Activated naive CD4-positive, alpha-beta T cell treated with anti-CD3 and anti-CD28 coated beads, Interleukin-2, amount 50 U/mL, for 16 hours (primary cell): ENCODE data around the gene NR5A2.
"Not testable (repeated sequence)": the region's sequence is repeated elsewhere in the genome, so short reads cannot be mapped to it uniquely, and the experiment has no call there.

Experiments used
- DNase-seq: peaks from one replicate; pipeline ENCODE4 v3.0.0-alpha.2; 2020

NR5A2 gene

GRCh38 chr1:200166411-200166810, 138.9 kb downstream of the NR5A2 start:
- no peak for DNase-seq

DNA sequence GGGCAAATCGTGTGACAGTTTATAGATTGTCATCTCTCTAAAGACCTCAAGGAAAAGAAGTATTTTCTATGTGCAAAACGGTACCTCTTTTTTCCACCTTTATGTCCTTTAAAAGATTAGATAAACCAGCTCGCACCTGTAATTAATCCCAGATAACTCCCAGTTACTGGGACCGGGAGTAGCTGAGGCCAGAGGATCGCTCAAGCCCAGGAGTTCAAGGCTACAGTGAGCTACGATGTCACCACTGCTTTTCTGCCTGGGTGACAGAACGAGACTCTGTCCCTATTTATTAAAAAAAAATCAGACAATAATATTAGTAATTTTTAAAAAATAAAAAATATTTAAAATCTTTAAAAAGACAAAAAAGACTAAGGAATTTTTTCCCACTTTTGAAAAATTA, 141.4 kb downstream of the NR5A2 start:
- DNase-seq: no peak

GRCh38 chr1:200172311-200172710, 144.8 kb downstream of the NR5A2 start:
- DNase-seq: no peak

- DNase-seq: no peak
Observed at GRCh38 chr1:200173097-200173618, 145.6 kb downstream of the NR5A2 start.

DNA sequence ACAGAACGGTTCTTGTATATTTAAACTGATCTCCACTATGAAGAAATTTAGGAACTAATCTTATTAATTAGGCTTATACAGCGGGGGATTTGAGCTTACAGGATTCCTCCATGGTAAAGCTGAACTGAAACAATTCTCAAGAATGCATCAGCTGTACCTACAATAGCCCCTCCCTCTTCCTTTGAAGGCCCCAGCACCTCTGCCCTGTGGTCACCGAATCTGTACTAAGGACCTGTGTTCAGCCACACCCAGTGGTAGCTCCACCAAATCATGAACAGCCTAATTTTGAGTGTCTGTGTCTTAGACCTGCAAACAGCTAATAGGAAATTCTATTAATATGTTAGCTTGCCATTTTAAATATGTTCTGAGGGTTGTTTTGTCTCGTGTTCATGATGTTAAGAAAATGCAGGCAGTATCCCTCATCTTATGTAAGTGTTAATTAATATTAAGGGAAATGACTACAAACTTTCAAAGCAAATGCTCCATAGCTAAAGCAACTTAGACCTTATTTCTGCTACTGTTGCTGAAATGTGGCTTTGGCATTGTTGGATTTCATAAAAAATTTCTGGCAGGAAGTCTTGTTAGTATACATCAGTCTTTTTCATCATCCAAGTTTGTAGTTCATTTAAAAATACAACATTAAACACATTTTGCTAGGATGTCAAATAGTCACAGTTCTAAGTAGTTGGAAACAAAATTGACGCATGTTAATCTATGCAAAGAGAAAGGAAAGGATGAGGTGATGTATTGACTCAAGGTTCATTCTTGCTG, 147.2 kb downstream of the NR5A2 start:
- DNase-seq: no peak

GRCh38 chr1:200176181-200176580, 148.7 kb downstream of the NR5A2 start:
- DNase-seq: no peak

DNA sequence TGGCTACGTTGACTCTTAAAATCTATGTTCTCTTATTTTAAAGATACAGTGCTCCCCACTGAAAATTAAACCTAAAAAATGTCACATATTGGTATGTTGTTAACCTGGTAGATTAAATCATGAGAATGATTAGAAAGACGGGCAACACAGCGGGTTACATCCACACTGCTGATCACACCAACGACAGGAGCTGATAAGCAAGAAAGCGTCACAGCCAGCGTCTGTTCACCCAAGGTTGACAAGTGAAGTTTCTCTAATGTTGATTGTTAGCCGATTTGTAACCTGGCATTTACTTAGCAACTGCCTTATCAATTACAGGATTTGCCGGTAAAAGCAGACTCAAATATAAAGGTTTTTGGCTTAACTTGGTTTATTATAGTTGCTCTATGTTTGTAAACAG, 149.3 kb downstream of the NR5A2 start:
- DNase-seq: no peak

GRCh38 chr1:200178340-200178739, 150.8 kb downstream of the NR5A2 start:
- no peak for DNase-seq

DNA sequence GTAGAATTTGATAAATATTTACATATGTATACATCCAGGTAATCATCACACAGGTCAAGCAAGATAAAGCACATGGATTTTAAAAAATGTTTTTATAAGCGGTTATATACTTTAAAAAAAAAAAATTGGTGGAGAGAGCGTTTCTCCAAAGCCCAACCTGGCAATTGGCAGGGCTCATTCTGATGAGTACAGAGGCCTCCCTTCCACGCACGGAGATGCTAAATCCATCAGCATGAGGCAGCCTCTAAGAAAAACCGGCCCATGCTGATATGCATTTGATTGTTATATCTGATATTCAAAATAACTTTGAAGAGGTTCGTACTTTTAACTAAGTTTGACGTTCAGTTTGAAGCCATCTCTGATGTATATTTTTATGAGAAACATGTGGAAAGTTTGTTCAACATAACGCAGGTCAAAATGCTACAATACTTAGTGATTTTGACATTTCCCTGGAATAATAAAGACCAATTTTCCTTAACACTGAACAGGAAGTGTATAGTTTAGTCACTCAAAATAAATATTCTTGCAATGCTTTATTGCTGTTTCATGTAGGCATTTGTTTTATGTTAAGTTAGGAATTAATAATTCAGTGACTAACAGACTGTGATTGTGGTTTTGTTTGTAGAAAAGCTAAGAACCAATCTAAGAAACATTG, 151.7 kb downstream of the NR5A2 start:
- DNase-seq: no peak

- DNase-seq: no peak
Observed at GRCh38 chr1:200179781-200180160, 152.3 kb downstream of the NR5A2 start.

DNA sequence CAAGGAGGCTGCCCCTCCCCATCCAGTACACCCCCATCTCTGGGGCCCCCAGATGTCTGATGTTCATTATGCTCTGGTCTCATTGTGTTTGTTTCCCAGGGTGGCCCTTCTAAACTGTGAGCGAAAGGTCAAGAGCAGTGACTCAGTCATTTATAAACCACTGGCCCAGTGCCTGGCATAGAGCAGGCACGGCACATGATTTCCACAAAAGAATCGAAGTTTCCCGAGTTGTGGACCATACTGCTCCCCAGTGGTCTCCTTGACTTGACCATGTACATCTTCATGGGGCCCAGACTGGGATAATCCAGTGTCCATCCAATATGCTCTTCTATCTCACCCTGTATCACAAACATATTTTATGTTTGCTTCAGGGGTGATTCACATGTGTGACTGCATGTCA, 153.3 kb downstream of the NR5A2 start:
- DNase-seq: no peak

DNA sequence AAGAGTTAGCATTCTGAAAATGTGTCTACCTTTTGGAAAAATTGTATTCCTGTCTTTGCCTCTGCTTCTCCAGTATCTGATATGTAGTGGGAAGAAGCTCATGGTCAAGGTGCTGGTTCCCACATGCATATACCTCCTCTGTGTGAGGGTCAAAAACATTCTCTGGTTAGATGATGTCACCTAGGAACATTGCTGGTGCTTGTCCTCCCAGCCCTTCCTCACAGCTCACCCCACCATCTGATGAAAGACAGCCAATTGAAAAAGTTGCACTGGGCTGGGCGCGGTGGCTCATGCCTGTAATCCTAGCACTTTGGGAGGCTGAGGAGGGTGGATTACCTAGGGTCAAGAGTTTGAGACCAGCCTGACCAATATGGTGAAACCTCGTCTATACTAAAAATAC, 154.4 kb downstream of the NR5A2 start:
- DNase-seq: no peak

GRCh38 chr1:200182701-200183100, 155.2 kb downstream of the NR5A2 start:
- no peak for DNase-seq

GRCh38 chr1:200183637-200184036, 156.1 kb downstream of the NR5A2 start:
- DNase-seq: no peak

GRCh38 chr1:200184196-200184595, 156.7 kb downstream of the NR5A2 start:
- no peak for DNase-seq

DNA sequence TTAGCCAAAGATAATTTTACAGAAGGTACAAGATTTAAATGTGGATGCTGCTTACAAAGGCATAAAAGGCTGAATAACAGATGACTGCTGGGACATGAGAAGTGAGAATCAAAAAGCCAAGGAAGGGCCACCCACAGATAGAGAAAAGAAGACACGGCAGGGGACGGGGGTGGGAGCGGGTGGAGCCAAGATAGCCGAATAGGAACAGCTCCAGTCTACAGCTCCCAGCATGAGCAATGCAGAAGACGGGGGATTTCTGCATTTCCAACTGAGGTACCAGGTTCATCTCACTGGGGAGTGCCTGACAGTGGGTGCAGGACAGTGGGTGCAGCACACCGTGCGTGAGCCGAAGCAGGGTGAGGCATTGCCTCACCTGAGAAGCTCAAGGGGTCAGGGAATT, 157.7 kb downstream of the NR5A2 start:
- not testable (repeated sequence) for DNase-seq

DNA sequence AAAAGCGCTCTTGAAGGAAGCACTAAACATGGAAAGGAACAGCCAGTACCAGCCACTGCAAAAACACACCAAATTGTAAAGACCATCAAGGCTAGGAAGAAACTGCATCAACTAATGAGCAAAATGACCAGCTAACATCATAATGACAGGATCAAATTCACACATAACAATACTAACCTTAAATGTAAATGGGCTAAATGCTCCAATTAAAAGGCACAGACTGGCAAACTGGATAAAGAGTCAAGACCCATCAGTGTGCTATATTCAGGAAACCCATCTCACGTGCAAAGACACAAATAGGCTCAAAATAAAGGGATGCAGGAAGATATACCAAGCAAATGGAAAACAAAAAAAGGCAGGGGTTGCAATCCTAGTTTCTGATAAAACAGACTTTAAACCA, 159.8 kb downstream of the NR5A2 start:
- not testable (repeated sequence) for DNase-seq

DNA sequence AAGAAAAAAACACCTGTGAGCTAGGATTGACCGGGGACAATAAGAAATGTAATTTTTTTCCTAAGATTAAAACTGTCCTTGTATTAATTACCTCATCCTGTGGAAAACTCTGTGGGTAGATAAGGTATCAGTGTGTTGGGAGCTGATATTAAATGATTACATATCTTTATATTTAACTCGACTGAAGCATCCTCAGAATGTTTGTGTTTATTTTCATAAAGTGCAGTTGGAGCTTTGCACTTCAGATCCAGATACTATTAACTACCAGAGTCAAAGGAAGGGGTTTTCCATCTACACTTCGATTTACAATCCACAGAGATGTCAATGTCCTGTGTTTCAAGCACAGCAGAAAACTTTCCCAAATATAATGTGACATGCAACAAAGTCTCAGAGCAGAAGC, 164.5 kb downstream of the NR5A2 start:
- DNase-seq: no peak

- no peak for DNase-seq
Observed at GRCh38 chr1:200194477-200194876, 167.0 kb downstream of the NR5A2 start.

GRCh38 chr1:200198236-200198635, 170.7 kb downstream of the NR5A2 start:
- DNase-seq: no peak

- no peak for DNase-seq
Observed at GRCh38 chr1:200205216-200205995, 177.9 kb downstream of the NR5A2 start.

GRCh38 chr1:200206340-200206739, 178.8 kb downstream of the NR5A2 start:
- no peak for DNase-seq

DNA sequence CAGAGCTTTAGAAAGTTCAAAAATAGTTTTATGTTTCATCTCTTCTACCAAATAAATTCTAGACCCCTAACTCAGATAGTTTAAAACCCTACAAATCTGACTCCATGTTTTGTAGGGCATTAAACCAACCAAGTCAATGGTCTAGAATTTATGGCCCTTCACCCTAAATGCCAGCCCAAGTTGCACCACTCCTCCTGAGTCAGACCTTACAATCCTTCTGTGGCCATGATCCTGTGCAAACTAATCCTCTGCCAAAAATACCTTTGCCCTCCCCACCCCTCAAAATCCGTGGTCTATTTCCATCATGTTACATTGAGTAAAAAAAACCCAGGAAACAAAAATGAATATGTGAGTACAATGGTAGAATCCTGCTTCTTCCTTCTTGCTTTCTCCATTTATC, 179.3 kb downstream of the NR5A2 start:
- no peak for DNase-seq

GRCh38 chr1:200207711-200208126, 180.2 kb downstream of the NR5A2 start:
- no peak for DNase-seq
